OCI-LY7 (cell line): ENCODE results near the gene DEF6.

ENCODE experiments used
- EZH2phosphoT487 ChIP-seq: fragments of 200-600 bp; sonication (generic); IDR thresholded peaks from 2 replicates; pipeline ENCODE4 v1.6.1; 2018; ENCODE audit warnings: low read depth, borderline replicate concordance, mild to moderate bottlenecking, mixed run types, antibody characterized with exemption, low read length, moderate library complexity, mixed read lengths
- TF ChIP-seq, protein P1 (sequence below): fragments of 200-600 bp; sonication (generic); conservative IDR thresholded peaks from 2 replicates; pipeline ENCODE4 v1.5.1; 2014; ENCODE audit warnings: mild to moderate bottlenecking, antibody characterized with exemption, low read length, moderate library complexity, mixed read lengths

- TF ChIP-seq, protein P1, sequence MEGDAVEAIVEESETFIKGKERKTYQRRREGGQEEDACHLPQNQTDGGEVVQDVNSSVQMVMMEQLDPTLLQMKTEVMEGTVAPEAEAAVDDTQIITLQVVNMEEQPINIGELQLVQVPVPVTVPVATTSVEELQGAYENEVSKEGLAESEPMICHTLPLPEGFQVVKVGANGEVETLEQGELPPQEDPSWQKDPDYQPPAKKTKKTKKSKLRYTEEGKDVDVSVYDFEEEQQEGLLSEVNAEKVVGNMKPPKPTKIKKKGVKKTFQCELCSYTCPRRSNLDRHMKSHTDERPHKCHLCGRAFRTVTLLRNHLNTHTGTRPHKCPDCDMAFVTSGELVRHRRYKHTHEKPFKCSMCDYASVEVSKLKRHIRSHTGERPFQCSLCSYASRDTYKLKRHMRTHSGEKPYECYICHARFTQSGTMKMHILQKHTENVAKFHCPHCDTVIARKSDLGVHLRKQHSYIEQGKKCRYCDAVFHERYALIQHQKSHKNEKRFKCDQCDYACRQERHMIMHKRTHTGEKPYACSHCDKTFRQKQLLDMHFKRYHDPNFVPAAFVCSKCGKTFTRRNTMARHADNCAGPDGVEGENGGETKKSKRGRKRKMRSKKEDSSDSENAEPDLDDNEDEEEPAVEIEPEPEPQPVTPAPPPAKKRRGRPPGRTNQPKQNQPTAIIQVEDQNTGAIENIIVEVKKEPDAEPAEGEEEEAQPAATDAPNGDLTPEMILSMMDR: no peak
- TF ChIP-seq EZH2phosphoT487: no peak
Observed at GRCh38 chr6:35370785-35371493, 73.3 kb downstream of the DEF6 start.
